K562 (cell line): ENCODE measurements around the gene PPP3CA. TPM values are rescaled to one million over a fixed set of nuclear protein-coding genes. Genes with fewer than 3 reads are reported as not detected.

Experiments used
- CBX2 ChIP-seq: fragments of 200-600 bp; sonication (generic); IDR thresholded peaks from one replicate; pipeline ENCODE4 v1.6.1; 2012; ENCODE audit warnings: mild to moderate bottlenecking, low read length, inconsistent platforms; ENCODE audit not compliant: insufficient read depth, poor library complexity, severe bottlenecking
- DDX20 ChIP-seq: fragments of 450-650 bp; IDR thresholded peaks from 2 replicates; pipeline ENCODE4 v1.6.1; 2016; ENCODE audit warnings: missing genetic modification characterization, low read depth, mild to moderate bottlenecking, missing compliant biosample characterization, moderate library complexity
- NR4A1 ChIP-seq, 2 experiments: fragments of 250-450 bp in 1 of 2; fragments of 450-650 bp in 1 of 2; sonication (Bioruptor Pico) in 1 of 2; IDR thresholded peaks; 2 replicates each; pipeline versions ENCODE4 v1.4.0 to v1.6.1; 2016 to 2020; ENCODE audit warnings: mild to moderate bottlenecking in 2 of 2, missing compliant biosample characterization in 1 of 2, missing genetic modification characterization in 1 of 2, moderate library complexity in 1 of 2
- polyA plus RNA-seq, 8 experiments: library from polyadenylated mRNA; depleted of rRNA in 4 of 8; stranded (reverse) in 5 of 8; unstranded in 3 of 8; fragments of >200 nt; fragmentation: Nextera tagmentation in 2 of 8; fragmentation: Illumina TruSeq in 1 of 8; extraction: Ambion mirVana in 2 of 8; extraction: Trizol in 1 of 8; gene quantifications; 2 replicates each; pipeline versions ENCODE4 v1.2.1 to v1.2.3, GENCODE V29; 2011 to 2014; ENCODE audit warnings: inconsistent platforms in 1 of 8, missing spikeins in 1 of 8
- total RNA-seq, 7 experiments: library from RNA; depleted of rRNA in 6 of 7; stranded (reverse); fragments of >200 nt in 6 of 7; fragmentation: Illumina TruSeq in 2 of 7; extraction: Trizol in 2 of 7; gene quantifications; 2 replicates each; pipeline versions ENCODE4 v1.2.1 to v1.2.3, GENCODE V29; 2011 to 2021; ENCODE audit warnings: low replicate concordance in 1 of 7
- TF ChIP-seq, protein P1 (sequence below): fragments of 450-650 bp; IDR thresholded peaks from 2 replicates; pipeline ENCODE4 v1.7.0; 2016; ENCODE audit warnings: borderline replicate concordance
- TF ChIP-seq, protein P2 (sequence below): fragments of 450-650 bp; formaldehyde crosslinking; IDR thresholded peaks from 2 replicates; pipeline ENCODE4 v1.4.0; 2020; ENCODE audit warnings: mild to moderate bottlenecking
- TF ChIP-seq, protein P3 (sequence below): fragments of 450-650 bp; formaldehyde crosslinking; IDR thresholded peaks from 2 replicates; pipeline ENCODE4 v1.4.0; 2022; ENCODE audit warnings: missing genetic modification characterization

Gene PPP3CA
- total and polyA plus RNA-seq, 9 of the 15 experiments (the other 6 are each of a cell fraction or from before 2014, with no cell fraction given): 0.94 to 3.2 (median 1.6) TPM

DNA sequence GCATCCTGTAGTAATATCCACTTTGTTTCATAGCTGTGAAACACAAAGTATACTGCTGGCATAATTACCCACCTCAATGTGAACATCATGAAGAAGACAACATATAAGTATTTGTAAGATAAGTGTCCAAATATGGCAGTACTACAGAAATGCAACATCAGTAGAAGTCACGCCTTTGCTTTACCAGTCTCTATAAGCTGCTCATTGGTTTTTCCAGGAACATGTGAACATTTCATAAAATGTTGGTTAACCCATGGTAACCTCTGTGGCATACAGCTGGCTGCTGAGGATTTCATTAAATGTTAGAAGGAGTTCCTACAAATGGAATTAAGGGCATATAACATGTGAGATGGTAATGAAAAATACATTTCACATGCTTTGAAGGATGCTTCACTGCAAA lies 77.6 kb downstream of the PPP3CA start (continued):
- TF ChIP-seq NR4A1 (CRISPR knock-in tag; IDR thresholded peaks at IDR 0.05) (no peak), NR4A1 (tag; IDR thresholded peaks at IDR 0.05) (no peak), DDX20 (tag) (no peak), CBX2 (no peak)
- TF ChIP-seq, protein P1, sequence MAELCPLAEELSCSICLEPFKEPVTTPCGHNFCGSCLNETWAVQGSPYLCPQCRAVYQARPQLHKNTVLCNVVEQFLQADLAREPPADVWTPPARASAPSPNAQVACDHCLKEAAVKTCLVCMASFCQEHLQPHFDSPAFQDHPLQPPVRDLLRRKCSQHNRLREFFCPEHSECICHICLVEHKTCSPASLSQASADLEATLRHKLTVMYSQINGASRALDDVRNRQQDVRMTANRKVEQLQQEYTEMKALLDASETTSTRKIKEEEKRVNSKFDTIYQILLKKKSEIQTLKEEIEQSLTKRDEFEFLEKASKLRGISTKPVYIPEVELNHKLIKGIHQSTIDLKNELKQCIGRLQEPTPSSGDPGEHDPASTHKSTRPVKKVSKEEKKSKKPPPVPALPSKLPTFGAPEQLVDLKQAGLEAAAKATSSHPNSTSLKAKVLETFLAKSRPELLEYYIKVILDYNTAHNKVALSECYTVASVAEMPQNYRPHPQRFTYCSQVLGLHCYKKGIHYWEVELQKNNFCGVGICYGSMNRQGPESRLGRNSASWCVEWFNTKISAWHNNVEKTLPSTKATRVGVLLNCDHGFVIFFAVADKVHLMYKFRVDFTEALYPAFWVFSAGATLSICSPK: no peak
- TF ChIP-seq, protein P2, sequence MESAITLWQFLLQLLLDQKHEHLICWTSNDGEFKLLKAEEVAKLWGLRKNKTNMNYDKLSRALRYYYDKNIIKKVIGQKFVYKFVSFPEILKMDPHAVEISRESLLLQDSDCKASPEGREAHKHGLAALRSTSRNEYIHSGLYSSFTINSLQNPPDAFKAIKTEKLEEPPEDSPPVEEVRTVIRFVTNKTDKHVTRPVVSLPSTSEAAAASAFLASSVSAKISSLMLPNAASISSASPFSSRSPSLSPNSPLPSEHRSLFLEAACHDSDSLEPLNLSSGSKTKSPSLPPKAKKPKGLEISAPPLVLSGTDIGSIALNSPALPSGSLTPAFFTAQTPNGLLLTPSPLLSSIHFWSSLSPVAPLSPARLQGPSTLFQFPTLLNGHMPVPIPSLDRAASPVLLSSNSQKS (CRISPR knock-in tag): no peak
- TF ChIP-seq, protein P3, sequence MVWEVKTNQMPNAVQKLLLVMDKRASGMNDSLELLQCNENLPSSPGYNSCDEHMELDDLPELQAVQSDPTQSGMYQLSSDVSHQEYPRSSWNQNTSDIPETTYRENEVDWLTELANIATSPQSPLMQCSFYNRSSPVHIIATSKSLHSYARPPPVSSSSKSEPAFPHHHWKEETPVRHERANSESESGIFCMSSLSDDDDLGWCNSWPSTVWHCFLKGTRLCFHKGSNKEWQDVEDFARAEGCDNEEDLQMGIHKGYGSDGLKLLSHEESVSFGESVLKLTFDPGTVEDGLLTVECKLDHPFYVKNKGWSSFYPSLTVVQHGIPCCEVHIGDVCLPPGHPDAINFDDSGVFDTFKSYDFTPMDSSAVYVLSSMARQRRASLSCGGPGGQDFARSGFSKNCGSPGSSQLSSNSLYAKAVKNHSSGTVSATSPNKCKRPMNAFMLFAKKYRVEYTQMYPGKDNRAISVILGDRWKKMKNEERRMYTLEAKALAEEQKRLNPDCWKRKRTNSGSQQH (CRISPR knock-in tag): no peak
